Measurements from ENCODE around the gene RHEX. TPM values are rescaled to one million over a fixed set of nuclear protein-coding genes. Genes with fewer than 3 reads are reported as not detected.

RHEX gene
- total RNA-seq, 3 donors from 2014 or later = not detected

- Mint-ChIP-seq H3K4me1 (ENCODE audit: low read depth) (peaks cover 17% of the 10 kb centered on the region), H3K9me3 (no peaks in the 10 kb centered on the region), H3K27me3 (ENCODE audit: low read depth) (no peaks in the 10 kb centered on the region), H3K36me3 (ENCODE audit: insufficient read depth) (no peaks in the 10 kb centered on the region), H3K4me3 (no peak overlapping the region)
- ATAC-seq (no peak), DNase-seq (no peak)
These were observed 28.9 kb downstream of the RHEX start for GRCh38 chr1:206081856-206082255.

GRCh38 chr1:206082831-206083695 lies 30.1 kb downstream of the RHEX start:
- no peak for ATAC-seq
- Mint-ChIP-seq H3K4me3 (no peak overlapping the region), H3K27me3 (ENCODE audit: low read depth) (no peaks in the 10 kb centered on the region), H3K4me1 (ENCODE audit: low read depth) (peaks cover 17% of the 10 kb centered on the region), H3K36me3 (ENCODE audit: insufficient read depth) (no peaks in the 10 kb centered on the region), H3K9me3 (no peaks in the 10 kb centered on the region)
- no peak for DNase-seq

- no peak overlapping the region for H3K4me3 Mint-ChIP-seq
- ATAC-seq = no peak
- H3K9me3 Mint-ChIP-seq = no peaks in the 10 kb centered on the region
- no peak for DNase-seq
- H3K27me3 Mint-ChIP-seq (ENCODE audit: low read depth) = no peaks in the 10 kb centered on the region
- H3K4me1 Mint-ChIP-seq (ENCODE audit: low read depth) = peaks cover 17% of the 10 kb centered on the region
- H3K36me3 Mint-ChIP-seq (ENCODE audit: insufficient read depth) = no peaks in the 10 kb centered on the region
These were observed 30.8 kb downstream of the RHEX start for GRCh38 chr1:206083750-206084149.

GRCh38 chr1:206087091-206087490 lies 34.1 kb downstream of the RHEX start:
- H3K36me3 Mint-ChIP-seq (ENCODE audit: insufficient read depth) = no peaks in the 10 kb centered on the region
- H3K4me1 Mint-ChIP-seq (ENCODE audit: low read depth) = no peaks in the 10 kb centered on the region
- DNase-seq (no peak), ATAC-seq (no peak)
- H3K4me3 Mint-ChIP-seq = no peak overlapping the region
- no peaks in the 10 kb centered on the region for H3K27me3 Mint-ChIP-seq (ENCODE audit: low read depth)
- no peaks in the 10 kb centered on the region for H3K9me3 Mint-ChIP-seq

GRCh38 chr1:206089341-206089740 lies 36.4 kb downstream of the RHEX start:
- no peaks in the 10 kb centered on the region for H3K4me1 Mint-ChIP-seq (ENCODE audit: low read depth)
- H3K27me3 Mint-ChIP-seq (ENCODE audit: low read depth) = no peaks in the 10 kb centered on the region
- H3K9me3 Mint-ChIP-seq = no peaks in the 10 kb centered on the region
- DNase-seq (no peak), ATAC-seq (no peak)
- H3K36me3 Mint-ChIP-seq (ENCODE audit: insufficient read depth) = no peaks in the 10 kb centered on the region
- no peak overlapping the region for H3K4me3 Mint-ChIP-seq

- no peaks in the 10 kb centered on the region for H3K4me1 Mint-ChIP-seq (ENCODE audit: low read depth)
- H3K27me3 Mint-ChIP-seq (ENCODE audit: low read depth) = peaks cover 10% of the 10 kb centered on the region
- no peaks in the 10 kb centered on the region for H3K9me3 Mint-ChIP-seq
- no peak overlapping the region for H3K4me3 Mint-ChIP-seq
- no peak for ATAC-seq
- no peak for DNase-seq
- no peaks in the 10 kb centered on the region for H3K36me3 Mint-ChIP-seq (ENCODE audit: insufficient read depth)
These were observed 41.1 kb downstream of the RHEX start for GRCh38 chr1:206094024-206094423.

GRCh38 chr1:206097381-206097780 lies 44.4 kb downstream of the RHEX start:
- ATAC-seq = no peak
- Mint-ChIP-seq H3K27me3 (ENCODE audit: low read depth) (peaks cover 19% of the 10 kb centered on the region), H3K4me1 (ENCODE audit: low read depth) (no peaks in the 10 kb centered on the region), H3K4me3 (no peak overlapping the region), H3K9me3 (no peaks in the 10 kb centered on the region), H3K36me3 (ENCODE audit: insufficient read depth) (no peaks in the 10 kb centered on the region)
- no peak for DNase-seq

- Mint-ChIP-seq H3K27me3 (ENCODE audit: low read depth) (peaks cover 19% of the 10 kb centered on the region), H3K36me3 (ENCODE audit: insufficient read depth) (no peaks in the 10 kb centered on the region)
- no peak for ATAC-seq
These were observed 45.4 kb downstream of the RHEX start for GRCh38 chr1:206098242-206098919.

GRCh38 chr1:206100226-206100815 lies 47.3 kb downstream of the RHEX start:
- DNase-seq (no peak), ATAC-seq (no peak)
- no peaks in the 10 kb centered on the region for H3K4me1 Mint-ChIP-seq (ENCODE audit: low read depth)
- H3K27me3 Mint-ChIP-seq (ENCODE audit: low read depth) = peaks cover 14% of the 10 kb centered on the region
- no peak overlapping the region for H3K4me3 Mint-ChIP-seq
- no peaks in the 10 kb centered on the region for H3K9me3 Mint-ChIP-seq
- H3K36me3 Mint-ChIP-seq (ENCODE audit: insufficient read depth) = no peaks in the 10 kb centered on the region

More at GRCh38 chr1:206098242-206098919, 45.4 kb downstream of the RHEX start:
- Mint-ChIP-seq H3K4me3 (no peak overlapping the region), H3K9me3 (no peaks in the 10 kb centered on the region), H3K4me1 (ENCODE audit: low read depth) (no peaks in the 10 kb centered on the region)
- no peak for DNase-seq

- no peaks in the 10 kb centered on the region for H3K36me3 Mint-ChIP-seq (ENCODE audit: insufficient read depth)
- DNase-seq (no peak), ATAC-seq (no peak)
- H3K27me3 Mint-ChIP-seq (ENCODE audit: low read depth) = peaks cover 14% of the 10 kb centered on the region
- H3K9me3 Mint-ChIP-seq = no peaks in the 10 kb centered on the region
- H3K4me3 Mint-ChIP-seq = no peak overlapping the region
- no peaks in the 10 kb centered on the region for H3K4me1 Mint-ChIP-seq (ENCODE audit: low read depth)
These were observed 48.5 kb downstream of the RHEX start for GRCh38 chr1:206101351-206102045.

- no peaks in the 10 kb centered on the region for H3K9me3 Mint-ChIP-seq
- ATAC-seq (no peak), DNase-seq (no peak)
- H3K36me3 Mint-ChIP-seq (ENCODE audit: insufficient read depth) = no peaks in the 10 kb centered on the region
- no peak overlapping the region for H3K4me3 Mint-ChIP-seq
- H3K4me1 Mint-ChIP-seq (ENCODE audit: low read depth) = no peaks in the 10 kb centered on the region
- peaks cover 14% of the 10 kb centered on the region for H3K27me3 Mint-ChIP-seq (ENCODE audit: low read depth)
These were observed 49.4 kb downstream of the RHEX start for GRCh38 chr1:206102292-206102936.

GRCh38 chr1:206103979-206104378 lies 51.0 kb downstream of the RHEX start:
- Mint-ChIP-seq H3K4me1 (ENCODE audit: low read depth) (no peaks in the 10 kb centered on the region), H3K9me3 (no peaks in the 10 kb centered on the region), H3K27me3 (ENCODE audit: low read depth) (peaks cover 9% of the 10 kb centered on the region), H3K36me3 (ENCODE audit: insufficient read depth) (no peaks in the 10 kb centered on the region), H3K4me3 (no peak overlapping the region)
- DNase-seq (no peak), ATAC-seq (no peak)

GRCh38 chr1:206105464-206105995 lies 52.6 kb downstream of the RHEX start:
- Mint-ChIP-seq H3K27me3 (ENCODE audit: low read depth) (peaks cover 4% of the 10 kb centered on the region), H3K36me3 (ENCODE audit: insufficient read depth) (no peaks in the 10 kb centered on the region), H3K4me1 (ENCODE audit: low read depth) (no peaks in the 10 kb centered on the region), H3K4me3 (no peak overlapping the region), H3K9me3 (no peaks in the 10 kb centered on the region)
- ATAC-seq (no peak), DNase-seq (no peak)
